Epithelial cell of umbilical artery (primary cell): ENCODE results near the gene PKP4. TPM values are rescaled to one million over a fixed set of nuclear protein-coding genes. Genes with fewer than 3 reads are reported as not detected.

ENCODE experiments used
- total RNA-seq: library from RNA; depleted of rRNA; stranded (reverse); fragments of >200 nt; gene quantifications from 2 replicates; pipeline ENCODE4 v1.2.3, GENCODE V29; 2014

Gene PKP4, protein sequence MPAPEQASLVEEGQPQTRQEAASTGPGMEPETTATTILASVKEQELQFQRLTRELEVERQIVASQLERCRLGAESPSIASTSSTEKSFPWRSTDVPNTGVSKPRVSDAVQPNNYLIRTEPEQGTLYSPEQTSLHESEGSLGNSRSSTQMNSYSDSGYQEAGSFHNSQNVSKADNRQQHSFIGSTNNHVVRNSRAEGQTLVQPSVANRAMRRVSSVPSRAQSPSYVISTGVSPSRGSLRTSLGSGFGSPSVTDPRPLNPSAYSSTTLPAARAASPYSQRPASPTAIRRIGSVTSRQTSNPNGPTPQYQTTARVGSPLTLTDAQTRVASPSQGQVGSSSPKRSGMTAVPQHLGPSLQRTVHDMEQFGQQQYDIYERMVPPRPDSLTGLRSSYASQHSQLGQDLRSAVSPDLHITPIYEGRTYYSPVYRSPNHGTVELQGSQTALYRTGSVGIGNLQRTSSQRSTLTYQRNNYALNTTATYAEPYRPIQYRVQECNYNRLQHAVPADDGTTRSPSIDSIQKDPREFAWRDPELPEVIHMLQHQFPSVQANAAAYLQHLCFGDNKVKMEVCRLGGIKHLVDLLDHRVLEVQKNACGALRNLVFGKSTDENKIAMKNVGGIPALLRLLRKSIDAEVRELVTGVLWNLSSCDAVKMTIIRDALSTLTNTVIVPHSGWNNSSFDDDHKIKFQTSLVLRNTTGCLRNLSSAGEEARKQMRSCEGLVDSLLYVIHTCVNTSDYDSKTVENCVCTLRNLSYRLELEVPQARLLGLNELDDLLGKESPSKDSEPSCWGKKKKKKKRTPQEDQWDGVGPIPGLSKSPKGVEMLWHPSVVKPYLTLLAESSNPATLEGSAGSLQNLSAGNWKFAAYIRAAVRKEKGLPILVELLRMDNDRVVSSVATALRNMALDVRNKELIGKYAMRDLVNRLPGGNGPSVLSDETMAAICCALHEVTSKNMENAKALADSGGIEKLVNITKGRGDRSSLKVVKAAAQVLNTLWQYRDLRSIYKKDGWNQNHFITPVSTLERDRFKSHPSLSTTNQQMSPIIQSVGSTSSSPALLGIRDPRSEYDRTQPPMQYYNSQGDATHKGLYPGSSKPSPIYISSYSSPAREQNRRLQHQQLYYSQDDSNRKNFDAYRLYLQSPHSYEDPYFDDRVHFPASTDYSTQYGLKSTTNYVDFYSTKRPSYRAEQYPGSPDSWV
- 20.7 and 21.8 TPM in 2 replicates for total RNA-seq

DNA sequence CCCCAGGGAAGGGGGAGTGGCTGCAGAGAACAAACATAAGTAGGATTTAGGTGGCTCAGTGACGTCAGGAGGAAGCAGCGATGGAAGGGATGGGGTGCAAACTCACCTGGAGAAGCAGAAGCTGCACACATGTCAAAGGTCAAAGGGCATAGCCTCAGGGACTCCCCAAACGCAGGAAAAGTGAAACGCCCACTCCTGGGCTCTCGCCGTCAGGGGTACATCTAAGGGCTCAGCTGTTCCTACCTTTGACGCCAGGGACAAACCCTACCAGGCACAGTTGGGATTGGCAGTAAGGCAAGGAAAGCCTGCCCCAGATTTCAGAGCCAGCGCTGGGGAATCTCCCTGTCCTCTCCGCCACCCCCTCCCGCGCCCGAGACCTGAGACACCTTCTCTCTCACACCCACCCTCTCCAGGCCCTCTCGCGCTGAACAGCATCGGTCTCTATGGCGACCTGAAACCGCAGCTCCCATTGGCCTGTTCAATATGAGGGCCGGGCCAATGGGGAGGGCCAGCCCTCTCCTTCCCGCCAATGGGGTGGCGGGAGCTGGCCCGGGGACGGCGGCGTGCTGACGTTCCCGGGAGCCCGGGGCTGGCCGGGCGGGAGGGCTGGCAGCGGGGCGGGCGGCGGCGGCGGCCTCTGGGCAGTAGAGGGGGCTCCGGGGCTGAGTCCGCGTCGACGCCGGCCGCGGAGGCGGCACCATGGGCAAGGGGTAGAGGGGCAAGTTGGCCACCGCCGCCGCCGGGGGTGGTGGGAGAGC lies at the start of gene PKP4, which contains the start of gene CCDC148:
Gene PKP4, plus strand, starts transcription at position 644 of the 758 bp plus-strand sequence. CDS start 76,233 bp downstream, outside the sequence.
Gene CCDC148, minus strand, starts transcription at position 445 of the 758 bp plus-strand sequence. Its CDS starts 314 bp downstream, at position 131.

Other genes starting within 250 kb of the PKP4 start
- gene CCDC148, start 199 bp upstream of the PKP4 start, total RNA-seq = under 0.01 TPM in 1 of 2 replicates, not detected in the other